GM19351 (cell line): Measurements from ENCODE around the gene AQP7.
"Not testable (repeated sequence)": the region's sequence is repeated elsewhere in the genome, so short reads cannot be mapped to it uniquely, and the experiment has no call there.

ENCODE experiments used
- ATAC-seq: cut with Tn5 transposase; IDR thresholded peaks from one replicate; pipeline ENCODE4 v1.9.1; 2021; ENCODE audit warnings: mild to moderate bottlenecking, moderate library complexity; ENCODE audit not compliant: unreplicated experiment

Gene AQP7

GRCh38 chr9:33402371-33402770, at the start of gene AQP7:
AQP7 (minus strand) TSS chr9:33402568; CDS start chr9:33401262, 1,306 bp downstream.
- ATAC-seq, result not testable (repeated sequence)

DNA sequence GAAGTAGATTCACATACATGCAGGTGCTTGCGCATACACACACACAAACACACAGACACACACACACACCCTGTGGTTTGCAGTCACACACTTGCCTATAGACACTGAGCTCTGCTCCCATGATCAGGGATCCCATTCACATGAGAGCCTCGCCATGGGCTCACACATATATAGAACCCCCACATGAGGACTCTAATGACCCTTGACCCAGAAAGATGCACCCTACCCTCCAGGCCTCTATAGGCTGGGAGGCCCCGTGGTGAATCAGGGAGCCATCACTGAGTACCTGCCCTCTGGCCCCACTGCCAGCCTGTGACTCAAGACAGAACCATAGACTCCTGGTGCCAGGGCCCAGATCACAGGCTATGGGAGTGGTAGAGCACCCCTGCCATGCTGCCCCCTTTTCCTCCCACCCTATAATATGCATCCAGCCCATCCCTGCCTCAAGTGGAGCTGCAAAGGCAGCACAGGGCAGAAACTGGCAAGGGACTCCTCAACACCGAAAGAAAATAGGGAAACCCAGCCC, 48.3 kb upstream of the AQP7 start:
- ATAC-seq, result no peak

DNA sequence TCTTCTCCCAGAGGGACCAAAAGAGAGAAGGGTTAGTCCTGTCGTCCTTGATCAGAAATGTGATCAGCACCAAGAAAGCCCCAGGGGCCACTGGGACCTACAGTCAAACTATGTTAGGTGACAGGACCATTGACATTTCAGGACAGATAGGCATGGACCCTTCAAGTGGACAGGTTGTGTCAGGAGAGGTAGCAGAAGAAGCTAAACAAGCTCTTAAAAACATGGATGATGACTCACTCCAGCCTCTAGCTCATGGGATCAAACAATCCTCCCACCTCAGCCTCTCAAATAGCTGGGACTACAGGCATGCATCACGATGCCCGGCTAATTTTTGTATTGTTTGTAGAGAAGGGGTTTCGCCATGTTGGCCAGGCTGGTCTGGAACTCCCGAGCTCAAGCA, 47.3 kb upstream of the AQP7 start:
- ATAC-seq, result no peak

DNA sequence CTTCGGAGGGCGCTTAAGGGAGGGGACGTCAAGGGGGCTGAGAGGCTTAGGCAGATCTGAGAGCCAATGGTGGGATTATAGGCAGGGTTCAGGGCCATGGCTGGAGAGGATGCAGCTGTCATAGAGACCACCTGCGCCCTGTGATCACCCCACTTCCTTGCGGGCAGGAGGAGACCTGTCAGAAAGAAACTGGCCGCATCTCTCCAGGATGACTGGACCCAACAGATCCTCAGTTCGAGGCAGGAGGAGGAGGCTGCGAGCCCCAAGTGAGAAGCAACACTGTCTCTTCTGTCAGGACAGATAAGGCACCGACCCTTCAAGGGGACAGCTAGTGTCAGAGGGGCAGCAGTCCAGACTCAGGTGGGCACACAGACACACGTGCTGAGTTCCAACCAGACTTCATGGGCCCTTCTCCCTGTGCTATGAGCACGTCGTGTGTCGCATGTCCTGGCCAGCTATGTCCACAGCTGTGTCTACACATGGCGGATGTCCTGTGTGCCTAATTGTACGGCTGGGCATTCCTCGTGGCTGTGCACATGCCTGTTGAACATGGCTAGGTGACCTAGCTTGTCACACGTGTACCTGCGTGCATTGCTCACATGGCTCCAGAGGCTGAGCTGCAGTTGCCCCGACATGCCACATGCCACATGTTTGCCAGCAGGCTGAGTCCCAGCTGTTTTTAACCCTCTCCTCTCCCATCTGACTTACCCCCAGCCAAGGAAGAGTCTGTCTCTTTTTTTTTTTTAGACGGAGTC, 45.6 kb upstream of the AQP7 start:
- peak; percentile 3 for ATAC-seq

GRCh38 chr9:33446946-33447798, 44.8 kb upstream of the AQP7 start, which contains the start of gene AQP3:
AQP3 (minus strand) TSS chr9:33447593; CDS start chr9:33447530, 63 bp downstream.
- peak; percentile 36 for ATAC-seq

- ATAC-seq, result peak; percentile 81
Observed at GRCh38 chr9:33446240-33446945, 44.0 kb upstream of the AQP7 start.

GRCh38 chr9:33445389-33446239, 43.2 kb upstream of the AQP7 start:
- ATAC-seq, result no peak

DNA sequence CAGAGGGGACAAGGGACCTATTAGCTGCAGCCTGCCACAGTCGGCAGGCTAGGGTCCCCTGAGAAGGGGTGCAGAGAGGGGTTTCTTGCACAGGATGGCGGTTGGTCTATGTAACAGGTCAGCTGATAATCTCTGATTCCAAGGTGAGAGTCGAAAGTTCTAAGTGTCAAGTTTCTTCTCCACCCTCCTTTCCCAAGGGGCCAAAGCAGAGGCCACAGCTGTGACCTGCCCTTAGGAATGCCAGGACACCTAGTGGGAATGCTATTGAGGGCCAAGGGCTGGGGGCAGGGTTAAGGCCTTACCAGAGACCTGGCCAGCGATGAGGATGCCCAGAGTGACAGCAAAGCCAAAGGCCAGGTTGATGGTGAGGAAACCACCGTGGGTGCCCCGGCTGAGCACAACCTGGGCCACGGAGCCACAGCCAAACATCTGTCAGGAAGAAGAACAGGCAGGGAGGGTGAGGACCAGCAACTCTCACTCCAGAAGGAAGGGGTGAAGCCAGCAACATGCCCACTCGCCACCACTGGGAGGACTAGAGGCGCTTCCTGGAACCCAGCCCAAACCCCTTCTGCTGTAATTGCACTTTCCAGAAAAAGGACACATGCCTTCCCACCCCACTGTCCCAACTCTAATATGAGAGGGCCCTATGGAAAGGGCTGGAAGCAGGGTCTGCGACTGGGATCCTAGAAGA, 41.2 kb upstream of the AQP7 start:
- no peak for ATAC-seq

- no peak for ATAC-seq
Observed at GRCh38 chr9:33443047-33443446, 40.7 kb upstream of the AQP7 start.

DNA sequence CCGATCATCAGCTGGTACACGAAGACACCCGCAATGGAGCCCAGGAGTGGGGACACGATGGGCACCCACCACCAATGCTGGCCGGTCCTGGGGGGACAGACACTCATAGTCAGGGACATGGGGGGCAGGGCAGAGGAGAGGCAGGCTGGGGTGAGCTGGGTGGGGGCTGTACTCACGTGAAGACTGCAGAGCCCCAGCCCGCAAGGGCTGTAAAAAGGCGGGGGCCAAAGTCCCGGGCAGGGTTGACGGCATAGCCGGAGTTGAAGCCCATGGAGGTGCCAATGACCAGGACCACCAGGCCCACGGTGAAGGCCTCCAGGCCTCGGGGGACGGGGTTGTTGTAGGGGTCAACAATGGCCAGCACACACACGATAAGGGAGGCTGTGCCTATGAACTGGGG, 39.8 kb upstream of the AQP7 start:
- no peak for ATAC-seq

DNA sequence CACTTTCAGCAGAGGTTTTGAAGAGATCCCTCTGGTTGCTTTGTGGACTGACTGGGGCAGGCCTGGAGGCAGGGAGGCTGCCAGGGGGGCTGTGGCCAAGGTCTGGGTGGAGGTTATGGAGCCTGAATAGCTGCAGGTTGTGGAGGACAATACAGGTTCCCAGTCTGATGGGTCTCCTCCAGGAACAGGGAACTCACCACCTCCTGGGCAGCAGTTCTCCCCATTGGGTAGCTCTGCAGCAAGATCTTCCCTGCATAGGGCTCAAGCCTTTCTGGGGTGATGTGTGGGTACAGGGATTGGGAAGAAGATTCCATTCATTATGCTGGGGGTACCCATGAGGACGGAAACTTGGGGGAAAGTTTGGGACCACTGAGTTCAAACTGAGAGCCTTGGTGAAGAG, 38.2 kb upstream of the AQP7 start:
- no peak for ATAC-seq

DNA sequence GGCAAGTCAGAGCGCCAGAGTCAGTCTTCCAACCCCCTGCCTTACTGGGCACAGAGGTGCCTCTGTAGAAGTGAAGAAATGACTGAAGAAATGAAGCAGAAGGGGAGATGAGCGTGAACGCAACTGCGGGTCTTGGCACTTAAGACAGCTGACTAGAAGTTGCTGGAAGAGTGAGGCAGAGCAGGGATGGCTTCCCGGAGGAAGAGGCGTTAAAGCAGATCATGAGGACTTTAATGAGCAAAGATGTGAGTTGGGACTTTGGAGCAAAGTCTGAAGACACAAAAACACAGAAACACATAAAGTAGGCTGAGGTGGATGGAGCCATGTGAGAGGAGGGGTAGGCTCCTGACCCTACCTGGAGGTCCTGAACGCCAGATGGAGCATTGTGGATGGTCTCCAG, 37.8 kb upstream of the AQP7 start:
- no peak for ATAC-seq

GRCh38 chr9:33439731-33440130, 37.4 kb upstream of the AQP7 start:
- ATAC-seq, result no peak

GRCh38 chr9:33438926-33439680, 36.7 kb upstream of the AQP7 start:
- ATAC-seq, result no peak

DNA sequence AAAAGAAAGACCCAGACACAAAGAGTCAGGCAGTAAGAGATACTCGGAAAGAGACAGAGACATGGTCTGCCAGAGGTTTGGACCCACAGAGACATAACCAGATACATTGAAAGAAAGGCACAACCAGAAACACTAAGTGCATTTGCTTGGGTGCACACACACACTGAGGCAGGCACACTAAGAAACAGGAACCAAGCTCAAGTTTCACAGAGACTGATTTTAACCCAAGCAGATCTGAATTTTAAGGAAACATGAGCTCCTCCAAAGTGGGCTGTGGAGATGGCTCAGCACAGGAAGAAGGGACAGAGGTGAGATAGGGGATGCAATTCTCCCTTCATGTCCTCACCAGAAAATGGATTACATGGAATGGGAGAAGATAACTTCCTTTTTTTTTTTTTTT, 35.5 kb upstream of the AQP7 start:
- no peak for ATAC-seq

DNA sequence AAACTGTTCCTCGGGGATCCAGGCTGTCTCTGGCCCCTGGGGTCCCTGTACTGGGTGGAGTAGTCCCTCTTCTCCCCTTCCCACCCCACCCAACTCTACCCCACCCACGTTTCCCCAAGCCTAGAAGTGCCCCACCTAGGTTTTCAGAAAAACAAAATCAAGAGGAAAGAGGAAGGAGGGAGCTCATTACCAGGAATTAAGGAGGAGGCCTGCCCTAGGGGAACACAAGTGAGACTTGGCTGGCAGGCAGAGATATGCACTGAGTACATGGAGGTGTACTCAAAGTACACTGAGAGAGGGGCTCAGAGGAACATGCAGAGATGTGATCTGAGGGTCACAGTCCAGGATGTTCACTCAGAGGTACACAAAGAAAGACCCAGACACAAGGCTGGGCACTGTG, 34.8 kb upstream of the AQP7 start:
- ATAC-seq, result no peak

DNA sequence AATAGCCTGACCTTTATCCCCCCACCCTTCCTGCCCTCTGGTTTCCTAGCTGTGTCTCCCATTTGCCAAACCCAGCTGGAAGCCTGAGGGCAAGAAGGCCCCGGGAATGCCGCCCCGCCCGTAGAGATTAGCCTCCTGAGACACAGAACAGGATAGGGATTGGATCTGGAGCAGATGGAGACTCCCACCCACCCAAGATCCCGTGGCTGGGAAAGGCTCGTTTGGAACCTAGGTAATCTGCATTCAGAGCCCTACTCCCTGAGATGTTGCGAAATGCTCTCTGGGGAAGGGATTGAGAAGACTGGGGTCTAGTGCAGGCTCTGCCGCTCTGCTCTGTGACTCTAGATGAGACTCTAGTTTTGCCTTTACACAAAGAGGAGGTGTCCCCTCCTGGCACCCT, 34.1 kb upstream of the AQP7 start:
- no peak for ATAC-seq

- ATAC-seq, result no peak
Observed at GRCh38 chr9:33435821-33436277, 33.5 kb upstream of the AQP7 start.
